CD14-positive monocyte (primary cell): Measurements from ENCODE around the gene ST3GAL4. TPM values are rescaled to one million over a fixed set of nuclear protein-coding genes. Genes with fewer than 3 reads are reported as not detected.

Experiments used
- DNase-seq, 3 donors: peaks; one replicate each; pipeline ENCODE4 v3.0.0-alpha.2; 2011 to 2022
- H2AFZ ChIP-seq: 2 replicates; pipeline ENCODE4 v1.6.0; 2012; ENCODE audit warnings: mild to moderate bottlenecking, low read depth, low read length, inconsistent platforms; ENCODE audit not compliant: insufficient read depth, poor library complexity, severe bottlenecking
- H3K27ac ChIP-seq, 2 donors: 1 replicate in 1 of 2; 2 replicates in 1 of 2; pipeline ENCODE4 v1.5.1; 2012 to 2013; ENCODE audit warnings: low read length in 2 of 2, control low read depth in 1 of 2, inconsistent platforms in 1 of 2, low read depth in 1 of 2, mild to moderate bottlenecking in 1 of 2
- H3K27me3 ChIP-seq, 2 donors: one replicate each; pipeline versions ENCODE4 v1.6.0 to v1.6.1; 2011 to 2013; ENCODE audit warnings: low read length in 2 of 2; ENCODE audit not compliant: control insufficient read depth in 2 of 2, insufficient read depth in 2 of 2
- H3K36me3 ChIP-seq, 2 donors: replicated peaks in 1 of 2; 1 replicate in 1 of 2; 2 replicates in 1 of 2; pipeline versions ENCODE4 v1.5.1 to v1.6.1; 2012 to 2013; ENCODE audit warnings: low read length in 2 of 2, control low read depth in 1 of 2, inconsistent platforms in 1 of 2, mild to moderate bottlenecking in 1 of 2; ENCODE audit not compliant: insufficient read depth in 2 of 2, control insufficient read depth in 1 of 2
- H3K4me1 ChIP-seq, 2 donors: 1 replicate in 1 of 2; 2 replicates in 1 of 2; pipeline versions ENCODE4 v1.5.1 to v1.6.1; 2012 to 2013; ENCODE audit warnings: low read length in 2 of 2, control low read depth in 1 of 2, inconsistent platforms in 1 of 2, mild to moderate bottlenecking in 1 of 2, moderate library complexity in 1 of 2; ENCODE audit not compliant: insufficient read depth in 2 of 2, control insufficient read depth in 1 of 2
- H3K4me2 ChIP-seq: replicated peaks from 2 replicates; pipeline ENCODE3; 2012; ENCODE audit warnings: low read length, moderate library complexity, mild to moderate bottlenecking; ENCODE audit not compliant: poor library complexity, severe bottlenecking; ENCODE audit errors: extremely low read depth
- H3K4me3 ChIP-seq, 3 experiments: fragments of 200-600 bp in 1 of 3; sonication (generic) in 1 of 3; replicated peaks in 1 of 3; 1 replicate in 2 of 3; 2 replicates in 1 of 3; pipeline ENCODE4 v1.5.1; 2011 to 2013; ENCODE audit warnings: low read length in 3 of 3, mild to moderate bottlenecking in 3 of 3, control low read depth in 2 of 3, low read depth in 2 of 3, inconsistent platforms in 1 of 3, moderate library complexity in 1 of 3
- H3K79me2 ChIP-seq: 2 replicates; pipeline ENCODE4 v1.6.0; 2012; ENCODE audit warnings: mild to moderate bottlenecking, control low read depth, inconsistent platforms, low read length, moderate library complexity; ENCODE audit not compliant: insufficient read depth
- H3K9ac ChIP-seq: 2 replicates; pipeline ENCODE4 v1.6.0; 2017; ENCODE audit warnings: low read length, mild to moderate bottlenecking; ENCODE audit not compliant: insufficient read depth, poor library complexity, severe bottlenecking
- H3K9me3 ChIP-seq, 2 donors: replicated peaks in 1 of 2; 1 replicate in 1 of 2; 2 replicates in 1 of 2; pipeline versions ENCODE4 v1.5.1 to v1.6.1; 2012 to 2013; ENCODE audit warnings: low read length in 2 of 2, control low read depth in 1 of 2; ENCODE audit not compliant: control insufficient read depth in 1 of 2, insufficient read depth in 1 of 2
- H4K20me1 ChIP-seq: 2 replicates; pipeline ENCODE4 v1.6.0; 2012; ENCODE audit warnings: mild to moderate bottlenecking, low read length, control low read depth, moderate library complexity; ENCODE audit not compliant: insufficient read depth
- H3K27ac Mint-ChIP-seq, 7 donors: one replicate each; pipeline ENCODE4 v1.8.0; 2020; ENCODE audit warnings: mild to moderate bottlenecking in 7 of 7, mixed read lengths in 7 of 7, moderate library complexity in 6 of 7, inconsistent platforms in 2 of 7
- H3K27me3 Mint-ChIP-seq, 3 donors: one replicate each; pipeline ENCODE4 v1.8.0; 2021 to 2022; ENCODE audit warnings: low read depth in 3 of 3, mild to moderate bottlenecking in 3 of 3, mixed read lengths in 3 of 3, moderate library complexity in 3 of 3, inconsistent platforms in 1 of 3
- H3K36me3 Mint-ChIP-seq, 2 donors: one replicate each; pipeline ENCODE4 v1.8.0; 2020; ENCODE audit warnings: mixed read lengths in 2 of 2, inconsistent platforms in 1 of 2, mild to moderate bottlenecking in 1 of 2
- H3K4me1 Mint-ChIP-seq: one replicate; pipeline ENCODE4 v1.8.0; 2020; ENCODE audit warnings: mild to moderate bottlenecking, mixed read lengths
- H3K4me3 Mint-ChIP-seq, 2 donors: one replicate each; pipeline ENCODE4 v1.8.0; 2020; ENCODE audit warnings: mild to moderate bottlenecking in 2 of 2, mixed read lengths in 2 of 2, moderate library complexity in 1 of 2
- H3K9me3 Mint-ChIP-seq, 7 donors: one replicate each; pipeline ENCODE4 v1.8.0; 2020 to 2022; ENCODE audit warnings: mixed read lengths in 7 of 7, mild to moderate bottlenecking in 6 of 7, moderate library complexity in 6 of 7, inconsistent platforms in 2 of 7
- CTCF ChIP-seq: fragments of 200-600 bp; IDR thresholded peaks from one replicate; pipeline ENCODE4 v1.8.0; 2022; ENCODE audit warnings: antibody characterized with exemption, mild to moderate bottlenecking
- WGBS: methylation state at CpG from one replicate; pipeline ENCODE4 v1.1.5; 2013; ENCODE audit warnings: missing lambda C conversion rate; ENCODE audit not compliant: insufficient coverage; 5-methylcytosine and 5-hydroxymethylcytosine counted together
- intact Hi-C, 2 donors: fragments of 100-400 bp; cut with micrococcal nuclease; formaldehyde crosslinking; loops; one replicate each; pipeline versions ENCODE4 v1.15.0 to v1.15.1; 2023
- polyA plus RNA-seq, 3 donors: library from polyadenylated mRNA; depleted of rRNA in 1 of 3; unstranded in 2 of 3; stranded (reverse) in 1 of 3; fragments of 300-500 nt in 2 of 3; fragments of >200 nt in 1 of 3; fragmentation: Illumina TruSeq in 2 of 3; gene quantifications; 1 replicate in 2 of 3; 2 replicates in 1 of 3; pipeline ENCODE4 v1.2.3, GENCODE V29; 2012 to 2021

Gene ST3GAL4
- polyA plus RNA-seq, 3 donors = 7.8 to 14.3 (median 10.1) TPM

DNA sequence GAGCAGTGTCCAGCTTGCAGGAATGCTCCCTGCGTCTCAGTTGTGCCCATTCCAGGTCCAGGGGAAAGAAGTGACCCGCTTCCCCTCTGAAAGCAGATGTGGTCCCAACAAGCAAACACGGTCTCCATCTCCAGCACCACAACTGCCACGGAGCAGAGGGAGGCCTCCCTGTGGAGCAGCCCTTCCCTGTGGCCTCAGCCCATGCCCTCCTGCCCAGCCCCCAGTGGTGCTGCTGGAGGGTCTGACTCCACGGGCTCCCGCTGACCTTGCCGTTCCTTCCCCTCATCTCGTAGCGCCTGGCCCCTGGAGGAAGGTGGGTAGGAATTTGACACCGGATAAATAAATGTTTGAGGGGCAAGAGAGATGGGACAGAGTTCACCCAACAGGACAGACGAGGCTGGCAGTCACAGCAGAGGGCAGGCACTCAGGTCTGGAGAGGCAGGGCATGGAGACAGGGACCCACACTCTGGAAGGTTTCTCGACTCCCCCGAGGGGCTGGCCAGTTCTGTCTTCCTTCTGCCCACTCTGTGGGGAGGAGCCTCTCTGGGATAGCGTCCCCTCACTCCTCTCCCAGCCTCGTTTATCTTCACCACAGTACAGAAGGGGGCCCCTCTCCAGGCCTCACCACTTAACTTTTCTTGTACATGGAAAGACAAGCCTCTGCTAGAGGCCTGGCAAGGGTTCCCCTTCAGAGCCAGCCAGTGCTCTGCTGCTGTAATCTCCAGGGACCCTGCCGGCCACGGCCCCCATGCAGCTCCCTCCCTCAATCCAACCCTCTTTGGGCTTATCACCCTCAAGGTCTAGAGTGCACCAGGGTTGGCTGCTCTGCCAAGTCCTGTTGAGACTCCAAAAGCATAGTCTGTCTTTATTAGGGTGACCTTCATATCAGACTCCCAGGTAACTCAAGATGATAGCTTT is 7.5 kb upstream of the ST3GAL4 start:
- Histone ChIP-seq H3K79me2 (peaks cover 68% of the 10 kb centered on the region), H2AFZ (no peak overlapping the region), H3K9ac (no peak overlapping the region), H3K4me3 (no peak overlapping the region), H3K9me3 (no peaks in the 10 kb centered on the region), H3K4me2 (no peak overlapping the region), H3K4me1 (peaks cover 37 to 45% of the 10 kb centered on the region in 2 donors), H3K27me3 (no peaks in the 10 kb centered on the region), H3K36me3 (peaks cover 36 to 39% of the 10 kb centered on the region in 2 donors), H3K27ac (no peak overlapping the region), H4K20me1 (peaks cover 6% of the 10 kb centered on the region)
- Mint-ChIP-seq H3K27me3 (peaks cover 0 to 8% (median 2%) of the 10 kb centered on the region in 3 donors), H3K4me3 (no peak overlapping the region), H3K4me1 (peaks cover 46% of the 10 kb centered on the region), H3K27ac (peak overlapping the region in 6 of 7 donors; percentile 2 to 83 (median 60)), H3K9me3 (no peaks in the 10 kb centered on the region), H3K36me3 (peaks cover 48 to 61% of the 10 kb centered on the region in 2 donors)
- DNase-seq = no peak
- no peak for TF ChIP-seq CTCF
- WGBS = 75% methylated on average over 8 of the region's 17 CpGs
- intact Hi-C loops = no loop called here

DNA sequence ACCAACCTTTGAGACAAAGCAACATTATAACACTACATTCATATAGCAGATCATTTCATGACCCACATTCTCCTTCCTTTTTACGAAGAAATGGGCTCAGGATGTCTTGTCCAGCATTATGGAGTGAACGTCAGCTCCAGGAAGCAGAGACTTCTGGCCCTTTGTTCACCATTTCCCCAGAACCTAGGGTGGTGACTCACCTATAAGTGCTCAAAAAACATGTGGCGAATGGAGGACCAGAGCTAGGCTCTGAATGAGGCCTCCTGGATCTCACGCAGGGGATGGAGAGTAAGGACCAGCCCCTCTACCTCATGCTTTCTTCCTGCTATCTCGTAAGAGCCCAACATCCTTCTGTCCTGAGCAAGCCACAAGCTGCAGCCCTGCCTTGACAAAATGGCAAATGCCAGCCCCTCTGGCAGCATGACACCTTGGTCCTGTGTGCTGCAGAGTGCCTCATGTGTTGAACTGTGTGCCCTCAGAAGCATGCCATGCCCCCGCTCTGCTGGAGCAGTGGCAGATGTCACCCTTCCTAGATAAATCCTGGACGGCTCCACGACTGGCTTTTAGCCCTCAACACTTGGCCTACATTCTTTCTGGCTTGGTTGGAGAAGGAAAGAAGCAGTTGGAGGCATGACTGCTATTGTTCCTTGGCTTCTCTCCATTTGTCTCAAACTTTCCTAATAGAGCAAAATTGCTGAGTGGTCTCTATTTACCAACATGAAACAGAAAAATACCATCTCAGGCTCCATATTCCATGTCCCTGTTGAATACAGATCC is 6.5 kb upstream of the ST3GAL4 start:
- peaks cover 42 to 55% of the 10 kb centered on the region in 2 donors for H3K4me1 ChIP-seq

More for the DNA sequence above, 6.5 kb upstream of the ST3GAL4 start:
- H3K36me3 ChIP-seq = peaks cover 26 to 29% of the 10 kb centered on the region in 2 donors
- intact Hi-C loops = no loop called here
- Mint-ChIP-seq H3K4me3 (no peak overlapping the region), H3K27me3 (peaks cover 0 to 8% (median 0%) of the 10 kb centered on the region in 3 donors), H3K27ac (peak overlapping the region in 4 of 7 donors; percentile 1 to 52 (median 21)), H3K36me3 (peaks cover 38 to 51% of the 10 kb centered on the region in 2 donors), H3K9me3 (no peaks in the 10 kb centered on the region), H3K4me1 (peaks cover 56% of the 10 kb centered on the region)
- H3K4me2 ChIP-seq = no peak overlapping the region
- no peaks in the 10 kb centered on the region for H3K9me3 ChIP-seq
- no peaks in the 10 kb centered on the region for H3K27me3 ChIP-seq
- no peak overlapping the region for H3K9ac ChIP-seq
- DNase-seq = no peak
- H3K4me3 ChIP-seq = no peak overlapping the region
- 85% methylated on average over 8 of the region's 8 CpGs for WGBS
- no peak overlapping the region for H2AFZ ChIP-seq
- peaks cover 74% of the 10 kb centered on the region for H3K79me2 ChIP-seq
- H4K20me1 ChIP-seq = peaks cover 6% of the 10 kb centered on the region
- peak overlapping the region in 1 of 2 donors; percentile 33 for H3K27ac ChIP-seq
- no peak for TF ChIP-seq CTCF
